SH-SY5Y (cell line): ENCODE results near the gene SLC26A6.

Experiments
- GATA2 ChIP-seq: IDR thresholded peaks from 2 replicates; pipeline ENCODE4 v1.6.1; 2011; ENCODE audit warnings: mild to moderate bottlenecking, low read depth, low read length
- GATA3 ChIP-seq: IDR thresholded peaks from 2 replicates; pipeline ENCODE4 v1.6.1; 2011; ENCODE audit warnings: low read depth, mild to moderate bottlenecking, low read length, moderate library complexity

GRCh38 chr3:48599509-48600285, 35.6 kb downstream of the SLC26A6 start:
- no peak for TF ChIP-seq GATA3
- no peak for TF ChIP-seq GATA2
